LNCaP clone FGC (cell line): Measurements from ENCODE around the gene BOK.
"Not testable (repeated sequence)": the region's sequence is repeated elsewhere in the genome, so short reads cannot be mapped to it uniquely, and the experiment has no call there.

Source experiments
- DNase-seq: peaks from one replicate; pipeline ENCODE4 v3.0.0-alpha.2; 2011; ENCODE audit warnings: low read depth
- H3K4me3 ChIP-seq: 2 replicates; pipeline ENCODE4 v1.5.1; 2011; ENCODE audit warnings: mild to moderate bottlenecking, low read depth, low read length, control low read depth
- CTCF ChIP-seq: IDR thresholded peaks from 2 replicates; pipeline ENCODE4 v1.5.1; 2012; ENCODE audit warnings: mild to moderate bottlenecking; ENCODE audit not compliant: control insufficient read depth, insufficient read depth; ENCODE audit errors: extremely low read depth

The BOK gene

GRCh38 chr2:241563981-241564595 is 5.5 kb downstream of the BOK start:
- no peak for TF ChIP-seq CTCF
- H3K4me3 ChIP-seq, result no peak overlapping the region
- DNase-seq, result no peak

- DNase-seq, result no peak
- H3K4me3 ChIP-seq, result no peak overlapping the region
- no peak for TF ChIP-seq CTCF
Observed at GRCh38 chr2:241564596-241565410, 6.3 kb downstream of the BOK start.

GRCh38 chr2:241565411-241565810 is 6.9 kb downstream of the BOK start:
- TF ChIP-seq CTCF, result no peak
- no peak for DNase-seq
- no peak overlapping the region for H3K4me3 ChIP-seq

GRCh38 chr2:241566021-241566420 is 7.5 kb downstream of the BOK start:
- not testable (repeated sequence) for H3K4me3 ChIP-seq, DNase-seq

GRCh38 chr2:241566468-241566867 is 7.9 kb downstream of the BOK start:
- no peak for DNase-seq

GRCh38 chr2:241567266-241567665 is 8.7 kb downstream of the BOK start:
- not testable (repeated sequence) for DNase-seq, H3K4me3 ChIP-seq

More at GRCh38 chr2:241566468-241566867, 7.9 kb downstream of the BOK start:
- TF ChIP-seq CTCF, result no peak
- H3K4me3 ChIP-seq, result no peak overlapping the region

- DNase-seq, result no peak
- no peak for TF ChIP-seq CTCF
- no peak overlapping the region for H3K4me3 ChIP-seq
Observed at GRCh38 chr2:241567776-241568175, 9.2 kb downstream of the BOK start.

GRCh38 chr2:241568726-241569125 is 10.2 kb downstream of the BOK start:
- no peak overlapping the region for H3K4me3 ChIP-seq
- TF ChIP-seq CTCF, result no peak
- DNase-seq, result no peak
